ENCODE data around the gene HOXC12.

The HOXC12 gene

GRCh38 chr12:54002915-54003389, 48.2 kb downstream of the HOXC12 start:
- Histone ChIP-seq H3K4me2 (ENCODE audit: low read length) (no peak overlapping the region), H3K36me3 (ENCODE audit: insufficient read depth, low read length) (no peaks in the 10 kb centered on the region), H3K4me1 (ENCODE audit: insufficient read depth, low read length, severe bottlenecking) (peaks cover 6% of the 10 kb centered on the region), H3K9me3 (ENCODE audit: low read length) (no peaks in the 10 kb centered on the region), H4K20me1 (ENCODE audit: insufficient read depth, low read length) (no peaks in the 10 kb centered on the region), H3K4me3 (ENCODE audit: low read depth, low read length, poor library complexity, severe bottlenecking) (no peak overlapping the region), H3K27ac (ENCODE audit: low read depth, low read length, poor library complexity, severe bottlenecking) (no peak overlapping the region), H2AFZ (ENCODE audit: low read length) (no peak overlapping the region), H3K79me2 (ENCODE audit: insufficient read depth, low read length) (no peaks in the 10 kb centered on the region), H3K9ac (ENCODE audit: low read length) (no peak overlapping the region), H3F3A (ENCODE audit: insufficient read depth, low read length) (no peaks in the 10 kb centered on the region), H3K27me3 (ENCODE audit: insufficient read depth, low read length) (peaks cover 2% of the 10 kb centered on the region; the same call in 1 of the 2 replicates), H3K9me2 (ENCODE audit: low read depth, low read length) (no peaks in the 10 kb centered on the region)
- no peak for TF ChIP-seq CTCF (IDR thresholded peaks at IDR 0.05; ENCODE audit: low read length)
- TF ChIP-seq EZH2 (IDR thresholded peaks at IDR 0.05; ENCODE audit: borderline replicate concordance, low read length) = no peak

DNA sequence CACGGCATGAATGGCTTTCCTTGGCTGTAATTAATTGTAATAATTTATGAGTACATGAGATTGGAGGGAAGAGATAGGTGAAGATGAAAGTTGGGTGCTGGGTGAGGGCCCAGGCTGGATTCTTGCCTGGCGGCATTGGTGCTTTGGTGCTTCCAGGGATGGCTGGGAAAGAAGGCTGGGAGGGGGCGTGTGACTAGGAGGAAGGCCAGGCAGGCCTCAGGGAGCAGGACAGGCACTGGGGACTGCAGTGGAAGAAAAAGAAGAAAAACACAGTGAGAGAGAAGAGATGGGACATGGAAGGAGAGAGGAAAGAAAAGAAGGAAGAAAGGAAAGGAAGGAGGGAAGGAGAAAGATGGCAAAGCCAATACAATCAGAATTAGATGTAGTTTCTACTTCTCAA, 48.9 kb downstream of the HOXC12 start:
- no peak overlapping the region for H3K27ac ChIP-seq (ENCODE audit: low read depth, low read length, poor library complexity, severe bottlenecking)
- H3K4me2 ChIP-seq (ENCODE audit: low read length) = no peak overlapping the region
- no peaks in the 10 kb centered on the region for H3K27me3 ChIP-seq (ENCODE audit: insufficient read depth, low read length)
- H4K20me1 ChIP-seq (ENCODE audit: insufficient read depth, low read length) = no peaks in the 10 kb centered on the region
- H3K36me3 ChIP-seq (ENCODE audit: insufficient read depth, low read length) = no peaks in the 10 kb centered on the region
- H3K9ac ChIP-seq (ENCODE audit: low read length) = no peak overlapping the region
- no peaks in the 10 kb centered on the region for H3K9me2 ChIP-seq (ENCODE audit: low read depth, low read length)
- H2AFZ ChIP-seq (ENCODE audit: low read length) = no peak overlapping the region
- H3F3A ChIP-seq (ENCODE audit: insufficient read depth, low read length) = no peaks in the 10 kb centered on the region
- no peaks in the 10 kb centered on the region for H3K9me3 ChIP-seq (ENCODE audit: low read length)
- no peak overlapping the region for H3K4me3 ChIP-seq (ENCODE audit: low read depth, low read length, poor library complexity, severe bottlenecking)
- H3K79me2 ChIP-seq (ENCODE audit: insufficient read depth, low read length) = no peaks in the 10 kb centered on the region
- H3K4me1 ChIP-seq (ENCODE audit: insufficient read depth, low read length, severe bottlenecking) = peaks cover 6% of the 10 kb centered on the region
- no peak for TF ChIP-seq CTCF (IDR thresholded peaks at IDR 0.05; ENCODE audit: low read length)
- TF ChIP-seq EZH2 (IDR thresholded peaks at IDR 0.05; ENCODE audit: borderline replicate concordance, low read length) = no peak

DNA sequence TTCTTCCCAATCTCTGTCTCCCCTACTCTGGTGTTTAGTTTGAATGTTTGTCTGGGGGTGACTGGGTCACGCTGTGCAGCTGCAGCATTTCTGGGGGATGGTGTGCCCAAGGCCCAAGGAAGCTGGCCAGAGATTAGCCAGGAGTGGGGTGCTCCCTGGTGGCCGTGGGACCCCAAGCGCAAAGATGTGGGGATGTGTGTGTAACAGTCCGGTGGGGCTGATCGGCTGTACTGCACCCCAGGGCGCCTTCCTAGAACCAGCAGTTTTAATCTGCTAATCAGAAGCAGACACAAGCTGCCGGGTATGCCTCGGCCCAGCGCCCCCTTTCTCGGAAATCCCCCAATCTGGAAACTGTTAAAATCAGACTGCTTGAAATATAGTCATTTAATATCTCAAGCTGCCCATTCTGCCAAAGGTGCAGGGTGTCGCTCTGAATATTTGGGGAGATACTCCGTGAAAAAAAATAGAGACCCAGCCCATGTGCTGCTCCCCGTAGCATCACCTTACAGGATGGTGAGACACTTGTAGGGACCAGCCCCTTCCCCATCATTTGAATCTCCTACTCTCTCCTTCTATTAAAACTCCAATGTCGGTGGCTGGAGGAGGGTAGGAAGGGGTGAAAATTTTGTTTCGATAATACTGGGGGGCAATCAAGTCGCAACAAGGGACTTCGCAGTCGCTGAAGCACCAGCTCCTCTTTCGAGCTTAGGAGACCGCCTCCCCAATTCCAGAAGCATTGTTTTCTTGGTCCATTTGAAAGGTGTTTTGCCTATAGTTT, 49.5 kb downstream of the HOXC12 start:
- no peak overlapping the region for H3K4me3 ChIP-seq (ENCODE audit: low read depth, low read length, poor library complexity, severe bottlenecking)
- H3K4me2 ChIP-seq (ENCODE audit: low read length) = no peak overlapping the region
- no peaks in the 10 kb centered on the region for H3F3A ChIP-seq (ENCODE audit: insufficient read depth, low read length)
- H3K27me3 ChIP-seq (ENCODE audit: insufficient read depth, low read length) = no peaks in the 10 kb centered on the region
- no peaks in the 10 kb centered on the region for H3K36me3 ChIP-seq (ENCODE audit: insufficient read depth, low read length)
- H3K9ac ChIP-seq (ENCODE audit: low read length) = no peak overlapping the region
- TF ChIP-seq CTCF (IDR thresholded peaks at IDR 0.05; ENCODE audit: low read length) (no peak), EZH2 (IDR thresholded peaks at IDR 0.05; ENCODE audit: borderline replicate concordance, low read length) (no peak)
- H3K79me2 ChIP-seq (ENCODE audit: insufficient read depth, low read length) = no peaks in the 10 kb centered on the region
- H2AFZ ChIP-seq (ENCODE audit: low read length) = no peak overlapping the region
- peaks cover 6% of the 10 kb centered on the region for H3K4me1 ChIP-seq (ENCODE audit: insufficient read depth, low read length, severe bottlenecking)
- no peaks in the 10 kb centered on the region for H4K20me1 ChIP-seq (ENCODE audit: insufficient read depth, low read length)
- no peaks in the 10 kb centered on the region for H3K9me3 ChIP-seq (ENCODE audit: low read length)
- H3K9me2 ChIP-seq (ENCODE audit: low read depth, low read length) = no peaks in the 10 kb centered on the region
- H3K27ac ChIP-seq (ENCODE audit: low read depth, low read length, poor library complexity, severe bottlenecking) = no peak overlapping the region

Measured in OCI-LY1 (cell line).